Stimulated activated CD4-positive, alpha-beta T cell treated with anti-CD3 and anti-CD28 coated beads, Interleukin-4, amount 100 ng/mL, for 24 hours (primary cell): Measurements from ENCODE around the gene ADCK2.
"Not testable (repeated sequence)": the region's sequence is repeated elsewhere in the genome, so short reads cannot be mapped to it uniquely, and the experiment has no call there.

Source experiments
- DNase-seq: peaks from one replicate; pipeline ENCODE4 v3.0.0-alpha.2; 2020

Gene ADCK2, protein sequence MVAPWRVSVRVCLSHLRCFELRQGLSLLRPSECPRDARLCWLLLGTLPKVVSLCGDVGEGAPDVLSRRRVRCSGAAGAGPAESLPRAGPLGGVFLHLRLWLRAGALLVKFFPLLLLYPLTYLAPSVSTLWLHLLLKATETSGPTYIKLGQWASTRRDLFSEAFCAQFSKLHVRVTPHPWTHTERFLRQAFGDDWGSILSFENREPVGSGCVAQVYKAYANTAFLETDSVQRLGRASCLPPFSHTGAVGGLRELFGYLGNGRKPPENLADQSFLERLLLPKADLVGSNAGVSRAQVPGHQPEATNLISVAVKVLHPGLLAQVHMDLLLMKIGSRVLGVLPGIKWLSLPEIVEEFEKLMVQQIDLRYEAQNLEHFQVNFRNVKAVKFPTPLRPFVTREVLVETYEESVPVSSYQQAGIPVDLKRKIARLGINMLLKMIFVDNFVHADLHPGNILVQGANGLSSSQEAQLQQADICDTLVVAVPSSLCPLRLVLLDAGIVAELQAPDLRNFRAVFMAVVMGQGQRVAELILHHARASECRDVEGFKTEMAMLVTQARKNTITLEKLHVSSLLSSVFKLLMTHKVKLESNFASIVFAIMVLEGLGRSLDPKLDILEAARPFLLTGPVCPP

DNA sequence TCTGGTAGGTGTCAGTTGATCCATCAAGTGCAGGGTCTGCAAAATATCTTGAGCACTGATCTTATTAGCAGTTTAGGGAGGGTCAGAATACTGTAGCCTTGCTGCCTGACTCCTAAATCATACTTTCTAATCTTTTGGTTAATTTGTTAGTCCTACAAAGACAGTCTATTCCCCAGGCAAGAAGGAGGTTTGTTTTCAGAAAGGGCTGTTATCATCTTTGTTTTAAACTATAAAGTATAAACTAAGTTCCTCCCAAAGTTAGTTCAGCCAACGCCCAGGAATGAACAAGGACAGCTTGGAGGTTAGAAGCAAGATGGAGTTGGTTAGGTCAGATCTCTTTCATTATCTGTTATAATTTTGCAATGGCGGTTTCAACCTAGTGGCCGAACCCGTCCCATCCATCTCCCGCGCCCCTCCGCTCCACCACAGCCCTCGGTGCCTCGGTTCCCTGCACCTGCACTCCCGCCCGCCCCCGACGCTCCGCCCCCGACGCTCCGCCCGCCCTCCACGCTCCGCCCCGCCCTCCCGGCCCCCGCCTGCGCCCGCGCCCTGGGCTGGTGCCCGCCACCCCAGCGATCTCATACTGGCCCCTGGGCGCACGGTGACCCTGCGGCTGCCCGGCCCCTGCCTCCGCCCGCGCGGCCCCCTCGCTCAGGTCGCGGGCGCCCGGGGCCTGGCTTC lies at the start of gene ADCK2:
Gene ADCK2 (plus strand): TSS at position 564 of the 681 bp plus-strand sequence. CDS start 386 bp downstream, outside the sequence.
- peak; percentile 56 for DNase-seq

DNA sequence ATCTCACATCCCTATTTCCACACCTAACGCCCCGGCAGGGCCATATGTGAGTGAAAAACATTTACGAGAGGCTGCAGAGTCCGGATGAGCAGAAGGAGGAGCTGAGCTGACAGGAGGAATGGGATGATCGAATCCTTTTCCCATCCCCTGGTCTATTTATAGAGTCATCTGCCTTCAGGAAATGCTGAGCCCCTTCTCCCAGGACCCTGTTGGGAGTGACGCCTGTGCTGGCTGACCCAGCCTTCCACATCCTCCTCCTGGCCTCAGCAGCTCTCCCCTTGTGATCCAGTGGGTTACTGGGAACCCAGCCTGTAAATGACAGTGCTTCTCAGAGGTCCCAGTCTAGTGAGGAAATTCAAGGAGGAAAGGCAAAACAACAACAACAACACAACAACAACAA lies 48.8 kb upstream of the ADCK2 start:
- DNase-seq = no peak

DNA sequence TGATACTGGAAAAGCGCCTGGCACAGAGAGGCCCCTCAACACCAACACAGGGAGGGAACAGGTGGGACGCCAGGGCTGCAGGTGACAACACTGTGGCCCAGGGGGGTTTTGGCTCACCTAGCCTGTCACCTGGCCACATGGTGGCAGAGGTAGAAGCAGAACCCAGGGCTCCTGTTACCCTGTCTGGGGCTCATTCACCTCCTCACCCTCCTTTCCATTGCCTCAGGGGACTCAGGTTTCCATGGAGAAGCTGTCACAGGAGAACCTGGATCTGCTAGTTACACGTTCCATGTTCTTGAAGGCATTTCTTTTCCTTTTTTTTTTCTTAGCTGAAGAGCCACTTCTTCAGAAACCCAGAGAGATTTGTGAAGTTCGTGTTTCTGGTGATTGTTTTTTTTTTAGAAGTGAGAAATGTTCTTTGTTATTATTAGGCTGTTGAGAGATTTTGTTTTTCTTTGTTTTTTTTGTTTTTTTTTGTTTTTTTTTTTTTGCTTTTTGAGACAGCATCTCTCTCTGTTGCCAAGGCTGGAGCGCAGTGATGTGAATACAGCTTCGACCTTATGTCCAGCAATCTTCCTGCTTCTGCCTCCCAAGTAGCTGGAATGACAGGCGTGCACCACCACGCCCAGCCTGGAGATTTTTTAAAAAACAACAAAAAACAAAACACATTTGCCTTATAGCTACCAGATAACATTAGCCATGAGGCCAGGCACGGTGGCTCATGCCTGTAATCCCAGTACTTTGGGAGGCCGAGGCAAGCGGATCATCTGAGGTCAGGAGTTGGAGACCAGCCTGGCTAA lies 48.2 kb upstream of the ADCK2 start:
- DNase-seq = no peak

DNA sequence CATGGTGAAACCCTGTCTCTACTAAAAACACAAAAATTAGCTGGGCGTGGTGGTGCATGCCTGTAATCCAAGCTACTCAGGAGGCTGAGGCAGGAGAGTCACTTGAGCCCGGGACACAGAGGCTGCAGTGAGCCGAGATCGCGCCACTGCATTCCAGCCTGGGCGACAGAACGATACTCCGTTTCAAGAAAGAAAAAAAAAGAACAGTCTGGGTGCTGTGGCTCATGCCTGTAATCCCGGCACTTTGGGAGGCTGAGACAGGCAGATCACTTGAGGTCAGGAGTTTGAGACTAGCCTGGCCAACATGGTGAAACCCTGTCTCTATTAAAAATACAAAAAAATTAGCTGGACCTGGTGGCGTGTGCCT lies 47.6 kb upstream of the ADCK2 start:
- not testable (repeated sequence) for DNase-seq

DNA sequence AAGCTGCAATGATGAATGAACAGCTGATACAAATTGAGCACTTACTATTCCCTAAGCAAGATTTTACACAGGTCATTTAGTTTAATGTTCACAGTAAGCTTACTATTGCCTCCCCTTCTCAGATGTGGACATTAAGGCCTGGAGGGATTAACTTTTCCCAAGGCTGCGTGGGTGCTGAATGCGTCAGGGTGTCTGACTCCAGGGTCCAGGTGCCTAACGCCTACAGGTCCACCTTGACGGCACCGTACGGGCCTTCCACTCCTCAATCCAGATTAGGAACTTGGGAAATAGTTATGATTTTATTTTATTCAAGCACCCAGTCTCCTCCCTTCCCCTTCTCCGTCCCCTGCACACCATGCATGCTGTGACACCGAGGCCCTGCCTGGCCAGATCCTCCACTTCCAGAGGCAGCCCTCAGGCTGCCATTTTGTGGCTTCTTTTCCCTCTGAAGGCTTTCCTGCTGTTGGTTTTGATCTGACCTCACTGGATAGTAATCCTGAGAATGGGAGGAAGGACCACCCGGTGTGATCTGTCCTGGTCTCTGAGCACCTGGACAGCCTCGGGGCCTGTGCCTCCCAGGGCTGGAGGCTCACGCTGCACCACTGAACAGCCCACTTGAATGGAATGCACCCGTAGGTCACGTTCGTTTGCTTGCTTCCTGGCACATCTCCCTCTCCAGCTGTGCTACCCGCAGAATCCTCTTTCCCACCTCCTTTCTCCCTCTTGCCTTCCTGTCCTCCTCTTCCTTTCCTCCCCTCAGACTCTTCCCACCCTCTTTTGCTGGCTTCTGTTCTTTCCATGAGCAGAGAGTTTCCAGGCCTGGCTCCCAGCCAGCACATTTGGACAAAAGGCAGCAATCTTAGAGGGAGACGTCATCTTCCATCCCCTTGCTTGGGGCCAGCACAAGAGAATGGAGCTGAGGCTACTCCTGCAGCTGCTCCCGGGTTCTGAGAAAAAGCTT lies 46.6 kb upstream of the ADCK2 start:
- DNase-seq = no peak

DNA sequence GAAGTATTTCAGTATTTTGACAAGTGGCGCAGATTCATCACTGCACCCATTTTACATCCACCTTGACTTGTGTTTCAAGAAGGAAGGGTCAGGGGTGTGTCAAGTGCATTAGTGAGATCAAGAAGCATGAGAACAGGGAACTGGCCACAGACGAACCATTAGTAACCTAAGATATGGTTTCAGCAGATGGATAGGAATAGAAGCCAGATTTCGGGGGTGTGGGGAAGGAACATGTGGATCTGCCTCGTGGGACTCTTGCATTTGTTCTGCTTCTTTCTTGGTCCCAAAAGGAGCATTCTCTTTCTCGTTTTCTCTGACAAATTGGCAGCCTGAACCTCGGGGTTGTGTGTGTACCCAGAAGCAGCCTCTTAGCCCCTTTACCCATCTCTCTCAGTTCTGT lies 41.7 kb upstream of the ADCK2 start:
- no peak for DNase-seq

DNA sequence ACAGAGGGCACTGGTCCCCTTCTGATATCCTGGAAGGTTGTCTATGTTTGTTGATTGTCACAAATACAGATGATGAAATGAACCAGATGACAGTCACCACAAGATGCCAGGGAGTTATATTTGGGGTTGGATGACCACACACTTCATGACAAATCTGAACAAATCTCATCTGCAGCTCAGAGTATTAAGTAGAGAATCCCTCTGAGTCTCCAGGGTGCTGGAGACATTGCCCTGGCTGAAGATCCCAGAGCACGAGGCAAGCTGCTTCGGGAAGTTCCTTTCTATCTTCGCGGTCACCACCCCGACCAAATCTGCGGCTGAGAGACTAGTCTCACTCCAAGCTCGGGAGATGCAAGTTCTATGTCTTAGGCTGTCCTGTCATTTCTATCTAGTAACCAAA lies 41.1 kb upstream of the ADCK2 start:
- no peak for DNase-seq

DNA sequence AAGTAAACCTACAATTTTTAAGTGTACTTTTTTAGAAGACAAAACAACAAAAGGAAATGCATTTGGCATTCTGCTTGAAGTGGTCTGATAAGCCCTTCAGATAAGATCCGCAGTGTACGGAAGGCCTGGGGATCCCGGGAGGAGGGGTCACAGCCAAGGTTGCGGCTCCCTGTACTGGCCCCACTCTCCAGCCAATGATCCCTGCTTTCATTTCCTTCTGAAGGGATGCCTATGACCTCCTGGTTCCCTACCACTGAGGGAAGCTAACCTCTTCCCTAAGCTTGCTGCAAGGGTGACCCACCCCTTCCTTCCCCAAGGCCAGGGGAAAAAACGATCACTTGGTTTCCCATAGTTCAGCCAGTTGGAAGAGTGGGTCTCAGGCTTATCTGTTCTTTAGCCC lies 37.4 kb upstream of the ADCK2 start:
- DNase-seq = no peak

DNA sequence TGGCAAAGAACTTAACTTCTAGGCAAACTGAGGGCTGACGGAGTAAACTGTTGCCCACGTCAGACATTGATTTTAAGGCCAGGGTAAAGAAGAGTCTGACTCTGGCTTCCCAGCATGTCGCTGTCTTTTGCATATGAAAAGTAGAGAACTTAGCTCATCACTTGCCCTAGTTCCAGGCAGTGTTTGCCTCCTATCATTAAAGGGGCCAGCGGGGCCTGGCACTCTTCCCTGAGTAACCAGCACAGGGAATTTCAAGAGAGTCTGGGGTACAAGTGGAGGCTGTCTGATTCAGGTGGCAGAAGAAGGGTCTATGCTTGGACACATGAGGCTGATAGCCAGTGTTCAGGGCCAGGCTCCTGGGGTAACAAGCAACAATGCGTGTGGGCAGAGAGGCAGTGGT lies 36.9 kb upstream of the ADCK2 start:
- no peak for DNase-seq

DNA sequence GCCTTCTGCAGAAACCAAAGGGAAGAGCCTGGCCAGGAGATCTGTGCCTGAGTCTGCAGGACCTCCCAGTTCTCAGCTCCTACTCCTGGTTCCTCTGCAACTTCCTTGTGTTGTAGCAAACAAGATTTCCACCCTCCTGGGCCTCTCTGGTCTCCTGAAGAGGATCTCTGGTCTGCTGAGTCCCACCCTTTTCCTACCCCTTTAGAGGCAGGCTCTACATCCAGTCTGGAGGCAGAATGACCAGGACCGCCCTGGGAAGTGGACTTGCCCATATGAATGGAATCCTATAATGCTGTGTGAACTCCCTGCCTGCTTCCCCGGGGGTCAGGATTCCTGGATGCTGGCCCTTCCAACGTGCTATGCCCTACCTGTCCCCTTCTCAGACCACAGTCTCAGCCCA lies 35.3 kb upstream of the ADCK2 start:
- no peak for DNase-seq

DNA sequence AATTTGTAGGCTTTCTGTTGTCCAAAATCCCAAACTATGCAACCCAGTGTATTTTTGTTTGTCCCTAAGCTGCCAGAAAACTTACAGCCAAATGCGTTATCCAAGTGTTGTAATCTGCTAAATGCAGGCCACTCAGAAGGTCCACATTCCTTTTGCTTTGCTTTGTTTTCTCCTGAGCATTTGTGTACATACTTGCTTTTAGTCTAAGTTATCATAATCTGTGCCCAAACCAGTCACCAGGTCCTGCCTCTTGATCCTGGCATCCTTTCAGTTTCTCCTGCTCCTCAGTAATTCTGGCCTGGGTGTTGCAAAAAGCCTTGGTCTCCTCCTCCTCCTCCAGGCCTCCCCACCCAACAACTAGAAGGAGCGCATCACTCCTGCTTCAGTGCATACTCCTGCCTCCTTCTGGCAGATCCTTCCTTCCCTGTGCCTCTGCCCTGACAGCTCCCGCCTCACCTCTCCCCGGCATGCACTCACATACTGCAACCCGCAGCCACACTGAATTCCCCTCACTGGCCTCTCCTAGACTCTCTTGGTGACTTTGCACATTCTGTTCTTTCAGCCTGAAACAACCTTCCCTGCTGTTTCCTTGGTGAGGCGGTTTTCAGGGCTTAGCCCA lies 34.5 kb upstream of the ADCK2 start:
- no peak for DNase-seq

DNA sequence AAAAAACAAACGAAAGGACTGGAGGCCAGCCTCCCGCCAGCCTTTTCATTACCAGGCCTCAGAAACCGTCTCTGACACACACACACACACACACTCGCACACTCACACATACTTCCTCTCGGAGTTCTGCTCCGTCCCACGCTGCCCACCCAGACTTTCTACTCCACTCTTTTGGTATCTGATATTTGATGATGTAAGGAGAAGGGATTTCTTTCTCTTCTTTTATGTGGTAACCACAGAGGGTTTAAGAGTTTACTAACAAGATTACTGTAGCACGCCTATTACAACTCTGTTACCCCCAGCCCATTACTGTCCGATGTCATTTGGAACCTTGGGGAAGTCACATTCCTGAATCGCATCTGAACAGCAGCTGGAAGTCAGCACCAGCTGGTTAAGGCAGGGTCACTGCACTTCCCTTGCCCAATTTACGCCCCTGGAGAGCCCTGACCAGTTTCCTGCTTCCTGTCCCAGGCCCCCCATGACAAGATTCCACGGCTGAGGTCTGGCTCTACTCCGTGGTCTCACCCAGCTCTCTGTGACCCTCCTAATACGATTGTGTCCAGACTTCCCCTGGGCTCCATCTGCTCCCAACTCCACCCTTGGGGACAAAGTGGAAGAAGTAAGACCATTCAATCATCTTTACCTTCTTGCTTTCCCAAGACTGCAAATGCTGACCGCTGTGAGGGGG lies 33.2 kb upstream of the ADCK2 start:
- DNase-seq = peak; percentile 25

DNA sequence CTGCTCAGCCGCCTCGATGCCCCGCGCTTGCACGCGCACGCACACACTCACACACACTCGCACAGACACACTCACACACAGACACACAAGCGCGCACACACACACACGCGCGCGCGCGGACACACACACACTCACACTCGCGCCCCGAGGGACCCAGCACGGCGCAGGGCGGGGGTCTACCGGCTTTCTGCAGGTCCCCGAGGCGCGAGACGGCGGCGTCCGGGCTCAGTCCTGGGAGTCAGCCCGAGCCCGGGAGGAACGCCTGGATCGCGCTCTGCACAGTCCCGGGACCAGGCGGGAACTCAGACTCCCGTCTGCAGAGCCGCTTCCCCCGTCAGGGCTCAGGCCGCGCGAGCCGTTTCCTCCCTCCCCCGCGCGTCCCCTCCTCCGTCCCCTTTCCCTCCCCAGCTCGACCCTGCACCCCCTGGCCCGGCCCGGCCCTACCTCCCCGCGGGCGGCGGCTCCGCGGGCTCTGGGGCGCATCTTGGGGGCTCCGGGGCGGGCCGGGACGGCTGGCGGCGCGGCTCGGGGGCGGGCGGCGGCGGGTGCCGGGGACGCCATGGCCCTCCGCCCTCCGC lies 32.6 kb upstream of the ADCK2 start:
- no peak for DNase-seq

DNA sequence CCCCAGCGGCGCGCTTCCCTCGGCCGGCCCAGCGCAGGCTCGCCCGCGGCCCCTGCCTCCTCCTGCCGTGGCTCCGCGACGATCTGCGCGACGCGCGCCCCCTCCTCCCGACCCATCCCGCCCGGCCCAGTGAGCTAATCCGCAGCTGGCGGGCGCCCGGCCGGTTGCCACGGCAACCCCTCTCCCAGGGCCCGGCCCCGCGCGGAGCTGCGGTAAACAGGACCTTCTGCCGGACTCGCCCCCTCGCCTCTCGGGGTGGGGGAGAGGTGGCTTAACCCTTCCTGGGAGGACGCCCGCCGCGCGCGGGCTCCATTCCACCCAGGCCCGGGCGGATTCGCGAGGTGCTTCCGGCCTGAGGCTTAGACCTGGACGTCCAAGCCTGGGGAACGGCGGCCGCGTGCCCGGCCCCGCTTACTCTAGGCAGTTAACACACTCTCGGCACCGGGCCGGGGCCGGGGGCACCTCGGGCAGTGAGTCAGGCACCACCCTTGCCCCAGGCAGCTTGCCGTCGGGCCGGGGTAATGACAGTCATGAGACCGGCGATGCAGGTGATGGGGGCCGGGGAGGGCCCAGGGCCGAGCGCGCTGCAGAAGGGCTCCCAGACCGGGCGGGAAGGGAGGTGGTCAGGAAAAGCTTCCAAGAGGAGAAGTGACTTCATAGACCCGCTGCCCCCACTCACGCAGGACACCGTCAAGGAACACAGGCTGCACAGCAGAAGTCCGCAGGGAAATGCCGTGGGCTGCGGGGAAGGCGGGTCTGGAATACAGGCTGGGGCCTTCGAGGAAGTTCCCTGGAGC lies 31.8 kb upstream of the ADCK2 start, which contains the start of gene DENND2A:
Gene DENND2A (minus strand): TSS at position 87 of the 797 bp plus-strand sequence. CDS start 38,416 bp downstream, outside the sequence.
- DNase-seq = no peak

DNA sequence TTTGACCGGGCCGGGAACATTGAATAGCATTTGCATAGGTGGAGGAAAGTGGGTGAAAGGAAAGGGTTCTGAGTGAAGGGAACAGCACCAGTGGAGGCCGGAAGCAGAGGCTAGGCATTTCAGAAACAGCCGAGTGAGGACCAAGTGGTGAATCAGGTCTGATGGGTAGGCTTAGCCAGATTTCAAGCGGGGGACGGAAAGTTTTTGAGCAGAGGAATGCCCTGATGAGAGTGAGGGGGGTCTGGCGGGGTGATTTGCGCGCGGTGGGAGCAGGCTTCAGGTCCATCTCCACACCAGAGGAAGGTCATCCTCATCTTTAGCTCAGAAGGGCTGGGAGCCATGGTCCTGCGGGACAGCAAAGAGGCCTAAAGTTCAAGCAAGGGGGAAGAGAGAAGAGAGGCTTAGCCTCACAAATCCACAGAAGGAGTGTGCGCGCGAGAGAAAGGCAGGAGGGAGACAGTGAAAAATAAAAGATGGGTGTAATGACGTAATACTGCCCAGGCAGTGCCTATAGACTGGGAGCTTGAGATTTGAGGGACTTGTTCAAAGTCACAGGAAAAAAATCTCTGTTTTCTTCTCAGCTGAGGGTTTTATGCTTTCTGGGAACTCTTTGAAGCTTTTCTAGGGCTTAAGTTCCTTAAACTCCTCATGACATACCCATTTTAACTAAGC lies 31.1 kb upstream of the ADCK2 start:
- no peak for DNase-seq

DNA sequence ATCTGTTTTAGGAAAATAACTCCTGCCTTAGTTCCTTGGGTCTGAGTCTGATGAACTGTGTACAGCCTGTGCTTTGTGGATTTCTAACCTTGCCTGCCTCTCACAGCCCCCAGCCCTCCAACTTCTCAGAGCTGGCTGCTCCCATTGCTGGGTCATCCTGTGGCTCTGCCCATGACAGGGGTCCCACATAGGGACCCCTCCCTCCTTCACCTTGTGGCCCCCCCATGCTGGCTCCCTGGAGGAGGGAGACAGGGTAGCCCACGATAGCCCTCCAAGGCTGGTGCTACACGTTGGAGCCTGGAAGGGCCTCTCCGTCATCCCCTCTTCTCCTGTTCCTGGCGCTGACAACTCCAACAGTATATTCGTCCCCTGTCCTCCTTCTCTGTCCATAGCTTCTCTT lies 29.3 kb upstream of the ADCK2 start:
- DNase-seq = no peak

DNA sequence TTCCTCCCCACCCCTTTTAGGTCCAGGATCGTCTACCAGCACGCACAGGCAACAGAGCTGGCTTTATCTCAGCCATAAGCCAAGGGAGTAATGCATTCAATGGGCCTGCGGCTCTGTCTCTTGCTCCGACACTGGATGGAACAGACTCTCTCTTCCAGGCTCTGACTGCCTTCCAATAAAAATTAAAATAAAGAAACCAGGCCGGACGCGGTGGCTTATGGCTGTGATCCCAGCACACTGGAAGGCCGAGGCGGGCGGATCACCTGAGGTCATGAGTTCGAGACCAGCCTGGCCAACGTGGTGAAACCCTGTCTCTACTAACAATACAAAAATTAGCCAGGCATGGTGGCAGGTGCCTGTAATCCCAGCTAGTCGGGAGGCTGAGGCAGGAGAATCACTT lies 28.0 kb upstream of the ADCK2 start:
- not testable (repeated sequence) for DNase-seq

DNA sequence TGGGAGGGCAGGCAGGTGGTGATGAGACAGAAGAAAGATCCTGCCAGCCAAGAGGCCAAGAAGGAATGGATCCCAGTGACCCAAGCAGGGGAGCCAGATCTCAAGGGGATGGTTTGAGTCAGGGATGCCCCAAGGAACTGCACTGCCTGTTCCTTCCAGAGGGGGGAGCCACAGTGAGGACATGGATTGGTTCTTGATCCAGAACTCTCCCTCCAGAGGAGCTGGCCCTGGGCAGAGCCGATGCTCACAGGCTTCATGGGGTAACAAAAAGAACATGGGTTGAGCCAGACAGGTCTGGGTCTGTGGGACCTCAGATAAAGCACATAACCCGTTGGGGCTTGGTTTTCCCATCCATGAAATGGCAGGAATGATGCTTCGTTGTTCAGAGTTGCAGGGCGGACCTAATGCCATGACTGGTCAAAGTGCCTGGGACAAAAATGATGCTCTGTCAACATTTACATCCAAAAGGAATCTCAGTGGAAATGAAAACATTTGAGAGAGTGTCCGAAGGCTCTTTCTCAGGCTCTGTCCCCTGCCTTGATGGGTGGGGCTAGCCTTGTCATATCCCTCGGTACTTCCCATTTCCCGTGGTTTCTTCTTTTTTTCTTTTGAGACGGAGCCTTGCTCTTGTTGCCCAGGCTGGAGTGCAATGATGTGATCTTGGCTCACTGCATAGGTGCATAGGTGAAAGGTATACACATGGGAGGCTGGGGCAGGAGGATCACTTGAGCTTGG lies 27.4 kb upstream of the ADCK2 start:
- no peak for DNase-seq
